ENCODE results near the gene GLI2.
A peak's percentile ranks its signal among the peaks of the same experiment; 100 is the strongest.

The GLI2 gene

DNA sequence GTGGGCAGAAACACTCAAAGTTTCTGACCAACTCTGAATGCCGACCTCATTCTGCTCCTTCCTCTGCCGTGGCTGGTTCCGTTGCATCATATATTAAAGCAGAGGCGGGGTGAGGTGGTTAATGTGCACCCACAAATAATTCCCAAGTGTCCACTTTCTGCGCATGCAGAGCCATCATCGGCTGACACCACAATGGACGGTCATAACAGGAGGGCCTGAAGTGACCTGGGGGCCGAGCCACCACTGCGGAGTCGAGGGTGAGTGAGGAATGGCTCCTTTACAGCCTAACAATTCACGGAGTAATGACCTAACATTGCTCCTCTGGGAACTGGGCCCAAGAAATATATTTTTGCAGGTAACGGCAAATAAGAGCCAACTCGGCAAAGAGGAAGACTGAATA, 32.9 kb upstream of the GLI2 start (continued):
- TF ChIP-seq ZNF404 (tag by site-specific recombination; IDR thresholded peaks at IDR 0.05), result no peak
- TF ChIP-seq ZNF707 (tag by site-specific recombination; IDR thresholded peaks at IDR 0.05), result no peak

DNA sequence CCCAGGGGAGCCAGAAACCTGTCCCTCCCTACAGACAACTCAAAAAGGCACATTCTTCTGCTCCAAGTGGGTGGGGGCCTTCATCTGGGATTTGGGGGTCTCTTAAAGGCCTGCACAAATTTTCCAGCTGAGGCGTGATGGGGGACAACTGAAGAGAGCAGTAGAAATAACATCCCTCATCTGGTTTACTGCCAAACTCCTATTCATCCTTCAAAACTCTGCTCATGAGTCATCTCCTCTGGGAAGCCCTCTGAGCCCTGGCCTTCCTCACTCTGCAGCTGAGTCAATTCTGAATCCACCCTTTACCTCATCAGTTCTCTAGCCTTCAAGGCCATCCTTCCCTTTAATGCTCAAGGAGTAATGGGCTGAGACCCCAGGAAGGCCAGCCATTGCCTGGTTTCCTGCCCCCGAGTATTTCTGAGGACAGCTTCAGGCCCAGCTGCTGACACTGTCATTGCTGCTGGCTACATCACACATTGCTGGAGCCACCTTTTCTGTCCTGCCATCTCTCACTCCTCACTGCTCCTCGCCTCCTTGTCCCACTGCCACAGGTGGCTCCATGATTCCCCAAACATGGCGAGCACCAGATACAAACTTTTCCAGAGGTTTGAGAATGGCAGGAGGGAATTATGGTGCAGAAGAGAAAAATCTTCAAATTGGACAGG, 32.2 kb upstream of the GLI2 start:
- Histone ChIP-seq H3K9me3 (ENCODE audit: control insufficient read depth, insufficient read depth, low read depth, low read length) (no peaks in the 10 kb centered on the region), H3K4me1 (ENCODE audit: control insufficient read depth, insufficient read depth, low read length) (peaks cover 3% of the 10 kb centered on the region; the same call in 1 of the 2 replicates), H3K4me3 (ENCODE audit: low read depth, low read length) (no peak overlapping the region), H3K36me3 (ENCODE audit: control insufficient read depth in 2 of 2, insufficient read depth in 1 of 2, low read length in 2 of 2) (no peaks in the 10 kb centered on the region), H3K27ac (ENCODE audit: extremely low read depth, low read depth, low read length) (no peak overlapping the region)
- CTCF ChIA-PET, result interaction anchor here (0.5 to 2.6 kb wide), 4 partner anchors 8 to 1901 kb away, joined by 3 to 11 read pairs (median 4); no protein-coding TSS in a partner anchor
- POLR2A ChIA-PET, result interaction anchor here (1.2 kb wide), 1 partner anchor 372 kb away, joined by 5 read pairs; no protein-coding TSS in a partner anchor
- peak; percentile 49 for TF ChIP-seq ZNF629 (tag by site-specific recombination; IDR thresholded peaks at IDR 0.05)
- peak; percentile 32; the same call in 1 of the 2 replicates for TF ChIP-seq ZNF600 (tag by site-specific recombination; IDR thresholded peaks at IDR 0.05)
- peak; percentile 46; the same call in 1 of the 2 replicates for TF ChIP-seq ZBTB17 (tag by site-specific recombination; IDR thresholded peaks at IDR 0.05)
- TF ChIP-seq, protein P1, sequence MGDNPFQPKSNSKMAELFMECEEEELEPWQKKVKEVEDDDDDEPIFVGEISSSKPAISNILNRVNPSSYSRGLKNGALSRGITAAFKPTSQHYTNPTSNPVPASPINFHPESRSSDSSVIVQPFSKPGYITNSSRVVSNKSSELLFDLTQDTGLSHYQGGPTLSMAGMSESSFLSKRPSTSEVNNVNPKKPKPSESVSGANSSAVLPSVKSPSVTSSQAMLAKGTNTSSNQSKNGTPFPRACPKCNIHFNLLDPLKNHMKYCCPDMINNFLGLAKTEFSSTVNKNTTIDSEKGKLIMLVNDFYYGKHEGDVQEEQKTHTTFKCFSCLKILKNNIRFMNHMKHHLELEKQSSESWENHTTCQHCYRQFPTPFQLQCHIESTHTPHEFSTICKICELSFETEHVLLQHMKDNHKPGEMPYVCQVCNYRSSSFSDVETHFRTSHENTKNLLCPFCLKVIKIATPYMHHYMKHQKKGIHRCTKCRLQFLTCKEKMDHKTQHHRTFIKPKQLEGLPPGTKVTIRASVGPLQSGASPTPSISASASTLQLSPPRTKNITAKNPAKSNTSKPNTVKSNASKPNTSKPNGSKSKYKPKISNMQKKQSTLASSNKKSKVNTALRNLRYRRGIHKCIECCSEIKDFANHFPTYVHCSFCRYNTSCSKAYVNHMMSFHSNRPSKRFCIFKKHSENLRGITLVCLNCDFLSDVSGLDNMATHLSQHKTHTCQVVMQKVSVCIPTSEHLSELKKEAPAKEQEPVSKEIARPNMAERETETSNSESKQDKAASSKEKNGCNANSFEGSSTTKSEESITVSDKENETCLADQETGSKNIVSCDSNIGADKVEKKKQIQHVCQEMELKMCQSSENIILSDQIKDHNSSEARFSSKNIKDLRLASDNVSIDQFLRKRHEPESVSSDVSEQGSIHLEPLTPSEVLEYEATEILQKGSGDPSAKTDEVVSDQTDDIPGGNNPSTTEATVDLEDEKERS (tag by site-specific recombination; IDR thresholded peaks at IDR 0.05), result no peak
- TF ChIP-seq ZNF561 (tag by site-specific recombination; IDR thresholded peaks at IDR 0.05; ENCODE audit: borderline replicate concordance), result 0 out of 2 replicates have a peak, but pooled peaks have one; percentile 24
- TF ChIP-seq IKZF3 (tag by site-specific recombination; IDR thresholded peaks at IDR 0.05), result 0 out of 2 replicates have a peak, but pooled peaks have one; percentile 16
- TF ChIP-seq, protein P2, sequence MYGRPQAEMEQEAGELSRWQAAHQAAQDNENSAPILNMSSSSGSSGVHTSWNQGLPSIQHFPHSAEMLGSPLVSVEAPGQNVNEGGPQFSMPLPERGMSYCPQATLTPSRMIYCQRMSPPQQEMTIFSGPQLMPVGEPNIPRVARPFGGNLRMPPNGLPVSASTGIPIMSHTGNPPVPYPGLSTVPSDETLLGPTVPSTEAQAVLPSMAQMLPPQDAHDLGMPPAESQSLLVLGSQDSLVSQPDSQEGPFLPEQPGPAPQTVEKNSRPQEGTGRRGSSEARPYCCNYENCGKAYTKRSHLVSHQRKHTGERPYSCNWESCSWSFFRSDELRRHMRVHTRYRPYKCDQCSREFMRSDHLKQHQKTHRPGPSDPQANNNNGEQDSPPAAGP (tag by site-specific recombination; IDR thresholded peaks at IDR 0.05), result 0 out of 2 replicates have a peak, but pooled peaks have one; percentile 24
- TF ChIP-seq ZNF768 (tag by site-specific recombination; IDR thresholded peaks at IDR 0.05), result no peak
- TF ChIP-seq, protein P3, sequence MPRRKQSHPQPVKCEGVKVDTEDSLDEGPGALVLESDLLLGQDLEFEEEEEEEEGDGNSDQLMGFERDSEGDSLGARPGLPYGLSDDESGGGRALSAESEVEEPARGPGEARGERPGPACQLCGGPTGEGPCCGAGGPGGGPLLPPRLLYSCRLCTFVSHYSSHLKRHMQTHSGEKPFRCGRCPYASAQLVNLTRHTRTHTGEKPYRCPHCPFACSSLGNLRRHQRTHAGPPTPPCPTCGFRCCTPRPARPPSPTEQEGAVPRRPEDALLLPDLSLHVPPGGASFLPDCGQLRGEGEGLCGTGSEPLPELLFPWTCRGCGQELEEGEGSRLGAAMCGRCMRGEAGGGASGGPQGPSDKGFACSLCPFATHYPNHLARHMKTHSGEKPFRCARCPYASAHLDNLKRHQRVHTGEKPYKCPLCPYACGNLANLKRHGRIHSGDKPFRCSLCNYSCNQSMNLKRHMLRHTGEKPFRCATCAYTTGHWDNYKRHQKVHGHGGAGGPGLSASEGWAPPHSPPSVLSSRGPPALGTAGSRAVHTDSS (tag by site-specific recombination; IDR thresholded peaks at IDR 0.05), result peak; percentile 59
- 0 out of 2 replicates have a peak, but pooled peaks have one; percentile 43 for TF ChIP-seq ZNF366 (tag by site-specific recombination; conservative IDR thresholded peaks at IDR 0.05)
- no peak for TF ChIP-seq ZNF146 (tag by site-specific recombination; IDR thresholded peaks at IDR 0.05)
- TF ChIP-seq ZXDB (tag by site-specific recombination; IDR thresholded peaks at IDR 0.05), result no peak
- TF ChIP-seq, protein P4, sequence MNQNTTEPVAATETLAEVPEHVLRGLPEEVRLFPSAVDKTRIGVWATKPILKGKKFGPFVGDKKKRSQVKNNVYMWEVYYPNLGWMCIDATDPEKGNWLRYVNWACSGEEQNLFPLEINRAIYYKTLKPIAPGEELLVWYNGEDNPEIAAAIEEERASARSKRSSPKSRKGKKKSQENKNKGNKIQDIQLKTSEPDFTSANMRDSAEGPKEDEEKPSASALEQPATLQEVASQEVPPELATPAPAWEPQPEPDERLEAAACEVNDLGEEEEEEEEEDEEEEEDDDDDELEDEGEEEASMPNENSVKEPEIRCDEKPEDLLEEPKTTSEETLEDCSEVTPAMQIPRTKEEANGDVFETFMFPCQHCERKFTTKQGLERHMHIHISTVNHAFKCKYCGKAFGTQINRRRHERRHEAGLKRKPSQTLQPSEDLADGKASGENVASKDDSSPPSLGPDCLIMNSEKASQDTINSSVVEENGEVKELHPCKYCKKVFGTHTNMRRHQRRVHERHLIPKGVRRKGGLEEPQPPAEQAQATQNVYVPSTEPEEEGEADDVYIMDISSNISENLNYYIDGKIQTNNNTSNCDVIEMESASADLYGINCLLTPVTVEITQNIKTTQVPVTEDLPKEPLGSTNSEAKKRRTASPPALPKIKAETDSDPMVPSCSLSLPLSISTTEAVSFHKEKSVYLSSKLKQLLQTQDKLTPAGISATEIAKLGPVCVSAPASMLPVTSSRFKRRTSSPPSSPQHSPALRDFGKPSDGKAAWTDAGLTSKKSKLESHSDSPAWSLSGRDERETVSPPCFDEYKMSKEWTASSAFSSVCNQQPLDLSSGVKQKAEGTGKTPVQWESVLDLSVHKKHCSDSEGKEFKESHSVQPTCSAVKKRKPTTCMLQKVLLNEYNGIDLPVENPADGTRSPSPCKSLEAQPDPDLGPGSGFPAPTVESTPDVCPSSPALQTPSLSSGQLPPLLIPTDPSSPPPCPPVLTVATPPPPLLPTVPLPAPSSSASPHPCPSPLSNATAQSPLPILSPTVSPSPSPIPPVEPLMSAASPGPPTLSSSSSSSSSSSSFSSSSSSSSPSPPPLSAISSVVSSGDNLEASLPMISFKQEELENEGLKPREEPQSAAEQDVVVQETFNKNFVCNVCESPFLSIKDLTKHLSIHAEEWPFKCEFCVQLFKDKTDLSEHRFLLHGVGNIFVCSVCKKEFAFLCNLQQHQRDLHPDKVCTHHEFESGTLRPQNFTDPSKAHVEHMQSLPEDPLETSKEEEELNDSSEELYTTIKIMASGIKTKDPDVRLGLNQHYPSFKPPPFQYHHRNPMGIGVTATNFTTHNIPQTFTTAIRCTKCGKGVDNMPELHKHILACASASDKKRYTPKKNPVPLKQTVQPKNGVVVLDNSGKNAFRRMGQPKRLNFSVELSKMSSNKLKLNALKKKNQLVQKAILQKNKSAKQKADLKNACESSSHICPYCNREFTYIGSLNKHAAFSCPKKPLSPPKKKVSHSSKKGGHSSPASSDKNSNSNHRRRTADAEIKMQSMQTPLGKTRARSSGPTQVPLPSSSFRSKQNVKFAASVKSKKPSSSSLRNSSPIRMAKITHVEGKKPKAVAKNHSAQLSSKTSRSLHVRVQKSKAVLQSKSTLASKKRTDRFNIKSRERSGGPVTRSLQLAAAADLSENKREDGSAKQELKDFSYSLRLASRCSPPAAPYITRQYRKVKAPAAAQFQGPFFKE (tag by site-specific recombination; IDR thresholded peaks at IDR 0.05; ENCODE audit: borderline replicate concordance), result no peak
- no peak for TF ChIP-seq TRIM28 (IDR thresholded peaks at IDR 0.05; ENCODE audit: borderline replicate concordance, low read length)
- TF ChIP-seq ZFP3 (tag by site-specific recombination; IDR thresholded peaks at IDR 0.05; ENCODE audit: low read depth), result peak; percentile 56
- TF ChIP-seq, protein P5, sequence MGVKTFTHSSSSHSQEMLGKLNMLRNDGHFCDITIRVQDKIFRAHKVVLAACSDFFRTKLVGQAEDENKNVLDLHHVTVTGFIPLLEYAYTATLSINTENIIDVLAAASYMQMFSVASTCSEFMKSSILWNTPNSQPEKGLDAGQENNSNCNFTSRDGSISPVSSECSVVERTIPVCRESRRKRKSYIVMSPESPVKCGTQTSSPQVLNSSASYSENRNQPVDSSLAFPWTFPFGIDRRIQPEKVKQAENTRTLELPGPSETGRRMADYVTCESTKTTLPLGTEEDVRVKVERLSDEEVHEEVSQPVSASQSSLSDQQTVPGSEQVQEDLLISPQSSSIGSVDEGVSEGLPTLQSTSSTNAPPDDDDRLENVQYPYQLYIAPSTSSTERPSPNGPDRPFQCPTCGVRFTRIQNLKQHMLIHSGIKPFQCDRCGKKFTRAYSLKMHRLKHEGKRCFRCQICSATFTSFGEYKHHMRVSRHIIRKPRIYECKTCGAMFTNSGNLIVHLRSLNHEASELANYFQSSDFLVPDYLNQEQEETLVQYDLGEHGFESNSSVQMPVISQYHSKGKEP (tag by site-specific recombination; IDR thresholded peaks at IDR 0.05), result no peak
- no peak for TF ChIP-seq GLI2 (tag by site-specific recombination; IDR thresholded peaks at IDR 0.05; ENCODE audit: borderline replicate concordance, low read depth)
- no peak for TF ChIP-seq ZBTB21 (tag by site-specific recombination; IDR thresholded peaks at IDR 0.05)
- no peak for TF ChIP-seq SP2 (tag by site-specific recombination; IDR thresholded peaks at IDR 0.05)
